ENCODE data around the gene CBLB. TPM values are rescaled to one million over a fixed set of nuclear protein-coding genes. Genes with fewer than 3 reads are reported as not detected.
A peak's percentile ranks its signal among the peaks of the same experiment; 100 is the strongest.

The CBLB gene
- total RNA-seq, 1 donor from 2014 or later, result 38.6 TPM

DNA sequence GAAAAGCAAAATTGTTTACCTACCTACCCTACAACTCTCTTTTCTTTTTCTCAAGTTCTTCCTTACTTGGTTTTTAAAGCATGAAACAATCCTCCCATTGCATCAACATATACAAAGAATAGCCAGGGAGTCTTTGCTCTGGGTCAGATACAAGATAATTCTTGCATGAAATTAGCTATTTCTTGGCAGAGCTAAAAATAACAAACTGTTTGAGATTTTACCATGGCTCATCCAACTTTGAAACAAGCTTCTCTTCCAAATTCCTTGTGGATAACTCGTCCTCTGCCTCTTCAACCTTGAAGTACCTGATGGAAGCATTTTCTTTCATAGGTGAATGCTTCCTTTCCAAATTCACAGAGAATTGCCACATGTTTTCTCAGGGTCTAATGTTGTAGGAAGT, 9.2 kb upstream of the CBLB start:
- intact Hi-C loops (cut with DNase I), result no loop called here
- no peak for DNase-seq (ENCODE audit: low spot score)

DNA sequence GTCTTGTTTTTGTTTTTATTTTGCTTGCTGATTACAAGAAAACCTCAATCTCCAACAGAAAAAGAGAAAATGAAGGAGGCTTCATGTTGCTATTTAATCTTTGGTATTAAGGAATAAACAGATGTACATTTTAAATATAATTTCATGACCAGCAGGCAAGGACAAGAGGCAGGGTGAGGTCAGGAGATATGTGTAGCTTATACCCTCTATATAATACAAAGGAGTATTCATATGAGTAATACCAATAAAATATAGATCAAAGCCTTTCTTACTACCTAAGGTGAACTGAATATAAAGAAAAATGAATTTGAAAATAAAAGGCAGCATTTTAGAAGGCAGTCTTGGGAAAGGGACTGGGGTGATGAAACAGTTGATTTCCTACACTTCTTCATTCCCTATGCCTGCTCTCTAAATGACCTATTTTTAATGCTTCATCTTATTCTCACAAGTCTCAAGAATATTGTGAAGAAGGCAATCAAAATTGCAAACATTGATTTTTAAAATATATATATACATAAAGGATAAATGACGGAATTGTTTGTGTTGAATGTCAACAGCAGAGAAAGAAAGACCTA, 8.6 kb upstream of the CBLB start:
- intact Hi-C loops (cut with DNase I), result no loop called here

GRCh38 chr3:105876780-105877327, 8.0 kb upstream of the CBLB start:
- intact Hi-C loops (cut with DNase I), result no loop called here
- no peak for DNase-seq (ENCODE audit: low spot score)

More for the DNA sequence above, 8.6 kb upstream of the CBLB start:
- DNase-seq (ENCODE audit: low spot score), result no peak

DNA sequence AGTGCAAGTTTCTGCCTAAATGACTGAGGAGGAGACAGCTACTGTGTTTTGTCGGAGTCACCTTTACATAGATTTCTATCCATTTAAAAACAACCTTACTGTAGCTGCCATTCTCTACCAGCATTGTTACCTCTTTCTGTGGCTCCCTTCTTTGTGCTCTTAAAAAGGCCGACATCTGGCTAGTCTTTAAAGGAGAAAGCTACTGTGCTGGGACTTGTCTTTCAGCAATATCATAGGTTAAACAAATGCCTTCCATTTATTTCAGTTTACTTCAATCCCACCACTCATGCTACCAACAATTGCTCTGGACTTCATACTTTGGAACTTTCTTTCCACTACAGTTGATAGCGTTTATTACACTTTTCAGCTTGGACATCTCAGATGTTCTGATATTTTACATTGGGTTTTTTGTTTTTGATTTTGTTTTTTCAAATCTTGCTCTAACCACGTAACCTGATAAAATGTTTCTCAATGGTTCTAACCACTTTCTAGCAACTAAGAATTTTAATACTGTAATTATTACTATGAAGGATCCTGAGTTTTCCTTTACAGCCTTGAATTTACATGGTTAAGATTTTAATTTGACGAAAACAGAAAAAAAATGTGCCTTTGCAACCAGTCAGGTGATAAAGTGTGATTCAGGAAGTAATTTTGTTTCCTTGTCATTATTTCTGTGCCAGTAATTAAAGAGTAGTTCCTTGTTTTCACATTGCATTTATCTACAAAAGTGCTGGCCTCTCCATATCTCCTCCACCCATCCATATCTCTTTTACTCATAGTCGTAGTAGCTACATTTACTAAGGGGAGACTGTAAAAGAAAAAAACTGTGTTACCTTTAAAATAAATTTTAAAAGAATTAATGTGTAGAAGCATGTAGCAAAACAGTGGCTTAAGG, 1.3 kb upstream of the CBLB start:
- DNase-seq (ENCODE audit: low spot score), result no peak
- intact Hi-C loops (cut with DNase I), result loop anchor here (2.0 to 5.0 kb wide), 6 partner anchors 37 to 183 kb away; no protein-coding TSS in a partner anchor

DNA sequence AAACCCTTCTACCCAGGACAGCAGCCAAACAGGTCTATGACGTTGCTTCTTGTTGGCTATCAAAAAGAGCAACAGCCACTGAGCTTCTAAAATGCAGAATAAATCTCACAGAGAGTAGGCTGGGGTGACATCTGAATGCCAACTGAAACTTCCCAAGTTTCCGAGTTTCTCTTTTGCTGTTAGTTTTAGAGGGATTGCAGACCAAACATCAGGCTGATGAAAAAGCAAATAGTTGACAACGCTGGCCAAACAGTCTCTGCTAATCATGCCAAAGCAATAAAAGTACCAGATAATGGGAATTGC, 670 bp upstream of the CBLB start:
- no peak for DNase-seq (ENCODE audit: low spot score)
- intact Hi-C loops (cut with DNase I), result loop anchor here (2.0 to 5.0 kb wide), 6 partner anchors 37 to 182 kb away; no protein-coding TSS in a partner anchor

DNA sequence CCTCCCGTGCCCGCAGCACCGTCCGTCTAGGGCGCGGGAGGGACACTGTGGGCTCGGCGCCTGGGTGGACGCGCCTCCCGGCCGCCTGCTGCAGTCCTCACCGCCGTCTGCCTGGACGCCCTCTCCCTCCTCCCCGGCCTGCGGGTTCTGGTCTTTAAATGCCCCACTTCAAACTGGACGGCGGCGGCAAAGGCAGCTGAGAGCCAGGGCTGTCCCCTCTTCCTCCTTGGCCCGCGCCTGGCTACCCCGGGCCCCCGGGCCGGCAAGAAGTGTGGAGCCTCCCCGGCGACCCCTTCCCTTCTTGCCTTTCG, 426 bp downstream of the CBLB start:
- intact Hi-C loops (cut with DNase I), result loop anchor here (2.0 to 5.0 kb wide), 6 partner anchors 38 to 181 kb away; no protein-coding TSS in a partner anchor
- peak; percentile 84 for DNase-seq (ENCODE audit: low spot score)

DNA sequence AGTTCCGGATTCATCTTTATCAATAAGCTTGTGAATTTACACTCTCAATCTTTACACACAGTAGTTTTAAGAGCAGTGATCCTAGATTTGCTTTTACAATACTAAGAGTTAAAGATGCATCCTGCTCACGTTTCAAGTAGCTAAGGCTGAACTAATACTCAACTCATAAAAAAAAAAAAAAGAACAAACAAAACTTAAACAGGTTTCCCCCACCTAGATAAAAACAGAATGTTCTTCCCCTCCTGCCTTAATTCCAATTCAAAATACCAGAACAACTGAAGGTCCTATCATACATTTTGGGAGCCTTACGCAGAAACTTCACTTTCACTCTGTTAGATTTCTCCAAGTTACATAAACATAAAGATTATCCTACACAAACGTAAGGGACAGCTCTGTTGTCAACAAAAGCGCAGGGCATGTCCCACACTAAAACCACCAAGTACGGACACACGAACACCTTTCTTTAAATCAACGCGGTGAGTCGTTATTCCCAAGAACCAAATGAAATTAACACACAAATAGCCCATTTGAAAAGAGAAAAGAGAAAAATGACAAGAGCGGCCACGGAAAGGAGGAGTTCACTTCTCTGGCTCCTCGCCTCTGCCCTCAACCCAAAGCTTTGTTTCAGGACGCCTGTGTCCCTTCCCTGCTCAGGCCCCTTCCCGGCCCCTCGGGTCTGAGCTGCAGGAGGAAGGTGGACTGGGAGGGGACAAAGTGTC, 941 bp downstream of the CBLB start:
- no peak for DNase-seq (ENCODE audit: low spot score)
- intact Hi-C loops (cut with DNase I), result loop anchor here (2.0 to 5.0 kb wide), 6 partner anchors 39 to 181 kb away; no protein-coding TSS in a partner anchor

GRCh38 chr3:105866656-105867653, 1.9 kb downstream of the CBLB start:
- intact Hi-C loops (cut with DNase I), result loop anchor here (5.0 kb wide), 5 partner anchors 40 to 180 kb away; no protein-coding TSS in a partner anchor
- DNase-seq (ENCODE audit: low spot score), result no peak

- intact Hi-C loops (cut with DNase I), result loop anchor here (5.0 kb wide), 5 partner anchors 39 to 179 kb away; no protein-coding TSS in a partner anchor
- no peak for DNase-seq (ENCODE audit: low spot score)
These were observed 2.9 kb downstream of the CBLB start for GRCh38 chr3:105865867-105866350.

DNA sequence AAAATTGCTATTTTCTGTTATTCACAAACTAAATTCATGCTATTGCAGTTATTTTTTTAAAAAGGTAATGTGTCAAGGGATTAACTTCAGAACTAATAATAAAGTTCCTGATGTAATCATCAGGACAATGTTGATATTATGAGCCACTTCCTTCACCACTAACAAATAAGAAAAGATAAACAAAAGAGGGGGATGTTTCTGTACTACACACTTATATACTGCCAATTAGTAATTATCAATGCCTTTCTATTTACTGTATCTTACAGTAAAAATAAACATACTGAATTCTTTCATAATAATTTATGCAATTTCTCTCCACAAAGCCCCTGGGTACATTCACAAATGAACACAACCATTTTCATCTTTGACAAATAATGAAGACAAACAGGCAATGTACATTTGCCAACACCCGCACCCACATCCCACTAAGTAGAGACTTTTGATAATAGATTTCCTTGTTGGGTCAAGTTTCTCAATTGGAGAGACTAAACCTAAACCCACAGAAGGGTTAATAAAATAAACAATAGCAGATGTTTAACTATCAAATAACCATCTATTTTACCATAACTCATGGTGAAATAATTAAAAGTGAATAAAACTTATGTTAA, 3.7 kb downstream of the CBLB start:
- no peak for DNase-seq (ENCODE audit: low spot score)
- intact Hi-C loops (cut with DNase I), result loop anchor here (5.0 kb wide), 5 partner anchors 38 to 178 kb away; no protein-coding TSS in a partner anchor

- DNase-seq (ENCODE audit: low spot score), result no peak
- intact Hi-C loops (cut with DNase I), result no loop called here
These were observed 4.6 kb downstream of the CBLB start for GRCh38 chr3:105864212-105864611.

- intact Hi-C loops (cut with DNase I), result no loop called here
- DNase-seq (ENCODE audit: low spot score), result no peak
These were observed 5.2 kb downstream of the CBLB start for GRCh38 chr3:105863608-105864007.

- intact Hi-C loops (cut with DNase I), result no loop called here
- no peak for DNase-seq (ENCODE audit: low spot score)
These were observed 6.6 kb downstream of the CBLB start for GRCh38 chr3:105862217-105862616.

DNA sequence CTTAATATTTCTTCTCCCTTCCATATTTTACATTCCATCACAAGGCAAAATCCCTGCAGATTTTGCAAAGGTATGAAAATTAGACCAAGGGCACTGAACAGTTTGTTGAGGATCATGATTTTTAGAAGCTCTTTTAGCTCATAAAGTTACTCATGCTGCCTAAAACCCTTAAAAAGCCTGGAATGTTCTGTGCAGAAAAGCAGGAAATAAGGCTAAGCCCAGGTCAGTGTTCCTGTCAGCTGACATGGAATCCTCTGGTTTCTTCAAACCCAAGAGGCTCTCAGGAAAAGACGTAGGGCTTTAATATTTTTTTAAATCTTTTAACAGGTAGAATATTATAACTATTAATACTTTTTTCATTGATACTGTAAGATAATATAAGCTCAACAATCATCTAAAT, 8.2 kb downstream of the CBLB start:
- DNase-seq (ENCODE audit: low spot score), result no peak
- intact Hi-C loops (cut with DNase I), result no loop called here

DNA sequence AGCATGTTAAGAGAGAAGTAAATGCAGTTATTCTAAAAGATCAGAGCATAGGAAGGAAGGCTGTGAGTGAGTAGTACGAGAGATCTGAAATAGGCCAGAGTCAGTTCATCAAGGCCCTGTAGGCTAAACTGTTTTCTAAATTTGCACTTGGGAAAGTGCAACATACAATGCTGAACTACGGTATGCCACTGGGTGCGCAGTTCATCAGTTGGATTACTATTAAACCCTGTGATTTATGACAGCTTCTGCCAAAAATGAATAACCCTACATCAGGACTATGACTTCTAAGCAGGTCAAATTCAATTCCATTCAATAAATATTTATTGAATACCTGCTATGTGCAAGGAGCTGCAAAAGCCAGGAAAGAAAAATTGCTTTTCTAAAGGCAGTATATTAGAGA, 10.8 kb downstream of the CBLB start:
- DNase-seq (ENCODE audit: low spot score), result no peak
- intact Hi-C loops (cut with DNase I), result no loop called here

- no peak for DNase-seq (ENCODE audit: low spot score)
- intact Hi-C loops (cut with DNase I), result no loop called here
These were observed 11.2 kb downstream of the CBLB start for GRCh38 chr3:105857601-105858000.

DNA sequence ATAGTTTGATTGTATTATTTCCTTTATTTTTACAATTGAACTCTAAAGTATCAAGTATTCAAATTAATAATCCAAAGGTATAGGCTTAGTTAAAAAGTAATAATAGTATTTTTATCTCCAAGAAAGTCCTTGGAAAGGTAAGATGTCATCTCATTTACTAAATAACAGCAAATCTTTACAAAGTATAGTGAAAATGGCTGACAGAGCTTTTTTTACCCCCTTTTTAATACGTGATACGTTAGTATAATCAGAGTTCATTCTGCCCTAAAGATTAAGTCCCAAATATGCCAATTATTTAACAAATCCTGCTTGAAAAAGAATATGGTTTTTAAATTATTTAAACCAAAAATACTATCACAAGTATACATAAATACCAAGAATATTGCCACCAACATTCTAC, 12.2 kb downstream of the CBLB start:
- no peak for DNase-seq (ENCODE audit: low spot score)
- intact Hi-C loops (cut with DNase I), result no loop called here

DNA sequence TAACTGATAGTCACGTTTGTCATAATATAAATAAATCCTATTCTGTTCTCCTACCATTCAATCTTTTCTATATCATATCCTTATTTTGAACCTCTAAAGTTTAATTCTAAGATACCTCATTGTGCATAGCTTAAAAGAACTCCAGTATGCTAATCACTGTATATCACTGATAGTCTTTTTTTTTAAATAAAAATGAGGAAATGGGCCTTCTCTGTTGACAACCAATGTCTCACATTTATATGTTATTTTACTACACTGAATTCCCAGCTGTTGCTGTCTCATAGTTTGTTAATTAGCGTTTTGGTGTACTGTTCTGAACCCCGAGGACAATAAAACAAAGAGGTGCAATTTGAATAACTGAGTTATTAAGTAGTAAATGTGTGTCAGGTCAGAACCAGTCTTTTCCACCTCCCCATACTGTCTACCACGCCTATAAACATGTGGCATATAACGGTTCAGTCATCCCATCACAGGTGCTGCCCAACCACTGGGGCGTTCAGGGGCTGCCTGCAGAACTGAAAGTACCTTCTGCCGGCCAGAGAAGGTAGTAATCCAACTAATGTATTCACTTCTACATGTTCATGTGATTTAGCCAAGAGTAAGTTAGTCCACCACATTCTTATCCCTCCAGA, 14.9 kb downstream of the CBLB start:
- intact Hi-C loops (cut with DNase I), result no loop called here

More for the DNA sequence above, 14.9 kb downstream of the CBLB start:
- DNase-seq (ENCODE audit: low spot score), result no peak
